Heart left ventricle (tissue), 13 donors: Measurements from ENCODE around the gene LZTS3.

Source experiments
- CTCF ChIP-seq, 12 donors: fragments of 200-600 bp; sonication (generic) in 4 of 12; IDR thresholded peaks; one replicate each; pipeline versions ENCODE4 v1.5.0 to v1.8.0; 2018 to 2022; ENCODE audit warnings: antibody characterized with exemption in 12 of 12, mild to moderate bottlenecking in 5 of 12
- POLR2A ChIP-seq, 2 donors: fragments of 450-650 bp; IDR thresholded peaks; one replicate each; pipeline ENCODE4 v1.6.1; 2017; ENCODE audit warnings: antibody characterized with exemption in 2 of 2, mild to moderate bottlenecking in 2 of 2, moderate library complexity in 2 of 2
- donor health status: ischemic (EF 13 %, LVEDD 7.1; RV severe dilation, severe dysfunction).
- donor health status: DM: no; HTN: yes; CAD: no.
- donor health status: DM: no; HTN: no; CAD: no.
- donor health status: ischemic (EF 25% LVEDD 6.9; RV normal size, moderate dysfunction).
- donor health status: ischemic (EF 25% LVEDD 5.7; RV mildly dilated, moderate dysfunction).
- donor health status: ischemic (EF 35%, LVEDD 5.7; RV mildly dilated, moderate dysfunction).
- donor health status: nonischemic (EF 11% LVEDD 7.7; RV severe dilation, severe dysfunction).
- donor health status: DM: yes; HTN: yes; CAD: no.
- donor health status: PGD.
- donor health status: ischemic (EF 29% LVEDD 5.4; RV normal size, mild dysfunction).
- donor health status: nonischemic (EF 23%, LVEDD 6.1; RV moderate dilation, normal function).

DNA sequence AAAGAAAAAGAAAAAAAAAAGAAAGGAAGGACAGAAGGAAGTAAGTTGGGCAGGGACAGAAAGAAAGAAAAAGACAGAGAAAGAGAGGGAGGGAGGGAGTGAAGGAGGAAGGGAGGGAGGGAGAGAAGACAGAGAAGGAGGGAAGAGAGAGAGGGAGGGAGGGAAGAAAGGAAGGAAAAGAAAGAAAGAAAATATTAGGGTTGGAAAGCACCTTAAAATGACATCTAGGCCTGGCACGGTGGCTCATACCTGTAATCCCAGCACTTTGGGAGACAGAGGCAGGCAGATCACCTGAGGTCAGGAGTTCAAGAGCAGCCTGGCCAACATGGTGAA is 46.9 kb downstream of the LZTS3 start:
- TF ChIP-seq CTCF (IDR thresholded peaks at IDR 0.05) = no peak
- TF ChIP-seq POLR2A (IDR thresholded peaks at IDR 0.05) = no peak
